ENCODE results near the gene AGBL4. TPM values are rescaled to one million over a fixed set of nuclear protein-coding genes. Genes with fewer than 3 reads are reported as not detected.

AGBL4 gene
- total RNA-seq, 3 donors from 2014 or later = 1.3 to 1.9 (median 1.8) TPM

DNA sequence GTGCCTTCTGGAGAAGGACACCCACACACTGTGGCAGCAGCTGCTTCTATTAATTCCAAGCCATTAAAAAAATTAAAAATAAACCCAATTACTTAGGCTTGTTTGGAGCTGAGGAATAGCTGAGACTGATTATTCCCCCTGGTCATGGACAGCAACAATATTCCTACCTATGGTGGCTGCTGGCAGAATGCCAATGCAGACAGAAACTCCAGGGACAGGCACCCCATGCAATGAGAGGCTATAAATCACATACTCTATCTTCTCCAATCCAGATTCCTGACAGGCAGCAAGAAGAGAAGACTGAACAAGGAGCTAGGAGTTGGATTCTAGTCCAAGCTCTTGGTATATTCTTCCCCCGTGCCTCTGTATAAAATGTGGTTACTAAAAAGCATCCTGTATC, 971.7 kb downstream of the AGBL4 start:
- H3K27ac ChIP-seq = no peak overlapping the region
- intact Hi-C loops (cut with DNase I; ENCODE audit: low total_unique reads) = no loop called here
- H3K4me3 ChIP-seq = no peak overlapping the region
- no peak for TF ChIP-seq POLR2A (IDR thresholded peaks at IDR 0.05)
- TF ChIP-seq, protein P1, sequence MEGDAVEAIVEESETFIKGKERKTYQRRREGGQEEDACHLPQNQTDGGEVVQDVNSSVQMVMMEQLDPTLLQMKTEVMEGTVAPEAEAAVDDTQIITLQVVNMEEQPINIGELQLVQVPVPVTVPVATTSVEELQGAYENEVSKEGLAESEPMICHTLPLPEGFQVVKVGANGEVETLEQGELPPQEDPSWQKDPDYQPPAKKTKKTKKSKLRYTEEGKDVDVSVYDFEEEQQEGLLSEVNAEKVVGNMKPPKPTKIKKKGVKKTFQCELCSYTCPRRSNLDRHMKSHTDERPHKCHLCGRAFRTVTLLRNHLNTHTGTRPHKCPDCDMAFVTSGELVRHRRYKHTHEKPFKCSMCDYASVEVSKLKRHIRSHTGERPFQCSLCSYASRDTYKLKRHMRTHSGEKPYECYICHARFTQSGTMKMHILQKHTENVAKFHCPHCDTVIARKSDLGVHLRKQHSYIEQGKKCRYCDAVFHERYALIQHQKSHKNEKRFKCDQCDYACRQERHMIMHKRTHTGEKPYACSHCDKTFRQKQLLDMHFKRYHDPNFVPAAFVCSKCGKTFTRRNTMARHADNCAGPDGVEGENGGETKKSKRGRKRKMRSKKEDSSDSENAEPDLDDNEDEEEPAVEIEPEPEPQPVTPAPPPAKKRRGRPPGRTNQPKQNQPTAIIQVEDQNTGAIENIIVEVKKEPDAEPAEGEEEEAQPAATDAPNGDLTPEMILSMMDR (IDR thresholded peaks at IDR 0.05) = no peak
- no peak for TF ChIP-seq POLR2AphosphoS5 (IDR thresholded peaks at IDR 0.05)
- no peaks in the 10 kb centered on the region for H3K36me3 ChIP-seq
- no peaks in the 10 kb centered on the region for H3K9me3 ChIP-seq
- no peaks in the 10 kb centered on the region for H3K4me1 ChIP-seq
- DNase-seq (ENCODE audit: low spot score in 2 of 2) = no peak
- no peaks in the 10 kb centered on the region for H3K27me3 ChIP-seq

DNA sequence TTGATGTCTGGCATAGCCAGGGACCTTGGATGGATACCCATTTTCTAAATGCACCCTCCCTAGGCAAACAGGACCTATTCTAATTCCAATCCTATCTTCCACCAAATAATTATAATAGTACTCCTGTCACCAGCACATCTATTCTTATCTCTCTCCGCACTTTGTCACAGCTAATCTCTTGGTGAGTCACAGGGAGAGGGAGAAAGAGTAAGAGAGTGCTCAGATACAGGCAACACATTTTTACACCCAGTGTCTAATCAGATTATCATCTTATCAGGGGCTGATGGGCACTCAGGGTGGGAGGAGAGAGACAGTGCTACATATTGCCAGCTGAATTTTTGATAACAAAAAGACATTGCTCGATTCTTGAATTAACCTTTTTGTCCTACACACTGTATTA, 972.1 kb downstream of the AGBL4 start:
- no peaks in the 10 kb centered on the region for H3K36me3 ChIP-seq
- no peak for TF ChIP-seq POLR2AphosphoS5 (IDR thresholded peaks at IDR 0.05)
- TF ChIP-seq, protein P1 (IDR thresholded peaks at IDR 0.05) = no peak
- TF ChIP-seq POLR2A (IDR thresholded peaks at IDR 0.05) = no peak
- H3K4me3 ChIP-seq = no peak overlapping the region
- H3K27ac ChIP-seq = no peak overlapping the region
- H3K9me3 ChIP-seq = no peaks in the 10 kb centered on the region
- DNase-seq (ENCODE audit: low spot score in 2 of 2) = no peak
- H3K4me1 ChIP-seq = no peaks in the 10 kb centered on the region
- H3K27me3 ChIP-seq = no peaks in the 10 kb centered on the region
- intact Hi-C loops (cut with DNase I; ENCODE audit: low total_unique reads) = no loop called here

DNA sequence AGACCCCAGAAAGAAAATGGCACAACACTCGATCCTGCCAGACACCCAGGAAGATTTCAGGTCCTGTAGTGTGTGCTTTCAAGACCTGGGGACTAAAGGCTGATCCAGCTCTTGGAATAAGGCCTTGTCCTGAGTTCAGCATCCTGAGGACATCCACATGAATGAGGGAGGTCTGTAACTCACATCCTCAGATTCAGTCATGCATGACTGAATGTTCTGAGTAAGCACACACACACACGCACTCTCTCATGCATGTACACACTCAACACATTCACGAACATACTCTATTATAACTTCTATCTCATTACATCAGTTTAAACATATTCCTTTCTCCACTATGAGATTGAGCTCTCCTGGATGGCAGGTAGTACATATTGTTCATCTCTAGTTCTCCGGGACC, 973.7 kb downstream of the AGBL4 start:
- Histone ChIP-seq H3K4me1 (no peaks in the 10 kb centered on the region), H3K27ac (no peak overlapping the region), H3K36me3 (no peaks in the 10 kb centered on the region), H3K9me3 (no peaks in the 10 kb centered on the region), H3K27me3 (no peaks in the 10 kb centered on the region), H3K4me3 (no peak overlapping the region)
- intact Hi-C loops (cut with DNase I; ENCODE audit: low total_unique reads) = no loop called here
- no peak for DNase-seq (ENCODE audit: low spot score in 2 of 2)
- TF ChIP-seq, protein P1 (IDR thresholded peaks at IDR 0.05) = no peak
- TF ChIP-seq POLR2A (IDR thresholded peaks at IDR 0.05) (no peak), POLR2AphosphoS5 (IDR thresholded peaks at IDR 0.05) (no peak)

DNA sequence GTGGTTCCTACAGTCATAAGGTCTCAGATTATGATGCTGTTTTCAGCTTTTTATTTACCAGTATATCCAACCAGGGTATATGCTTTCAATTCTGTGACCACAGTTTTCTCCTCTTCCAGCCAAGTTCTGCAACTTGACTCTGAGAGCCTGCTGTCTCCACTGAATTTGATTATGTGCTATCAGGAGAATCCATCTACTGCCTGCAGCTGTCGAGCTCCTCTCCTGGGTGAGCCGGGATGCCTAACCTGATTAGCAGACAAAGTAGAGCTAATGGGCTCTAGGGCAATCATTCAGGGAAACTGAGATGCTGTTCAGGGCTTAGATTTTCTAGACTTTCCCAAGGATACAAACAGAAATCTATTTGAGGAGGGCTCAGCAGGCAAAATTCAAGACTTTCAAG, 975.6 kb downstream of the AGBL4 start:
- Histone ChIP-seq H3K4me3 (no peak overlapping the region), H3K27me3 (no peaks in the 10 kb centered on the region), H3K36me3 (no peaks in the 10 kb centered on the region), H3K4me1 (no peaks in the 10 kb centered on the region), H3K27ac (no peak overlapping the region), H3K9me3 (no peaks in the 10 kb centered on the region)
- TF ChIP-seq, protein P1 (IDR thresholded peaks at IDR 0.05) = no peak
- TF ChIP-seq POLR2A (IDR thresholded peaks at IDR 0.05) (no peak), POLR2AphosphoS5 (IDR thresholded peaks at IDR 0.05) (no peak)
- intact Hi-C loops (cut with DNase I; ENCODE audit: low total_unique reads) = no loop called here
- DNase-seq (ENCODE audit: low spot score in 2 of 2) = no peak

DNA sequence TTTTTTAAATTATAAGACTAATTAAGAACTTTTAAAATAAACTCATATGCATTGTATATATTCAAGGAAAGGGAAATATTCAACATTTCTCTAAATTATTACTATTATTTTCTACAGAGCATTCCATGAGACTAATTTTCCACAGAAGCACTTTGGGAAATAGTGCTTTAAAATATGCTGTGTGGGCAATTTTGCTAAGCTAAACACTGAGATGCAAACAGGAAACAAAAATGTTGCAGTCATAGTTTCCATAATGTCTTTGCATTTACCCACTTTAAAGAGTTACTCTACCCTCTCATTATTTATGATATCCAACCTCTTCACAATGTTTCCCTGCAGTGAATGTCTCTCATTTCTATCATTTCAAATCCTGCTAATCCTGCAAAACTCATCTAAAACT, 977.4 kb downstream of the AGBL4 start:
- TF ChIP-seq POLR2A (IDR thresholded peaks at IDR 0.05) (no peak), POLR2AphosphoS5 (IDR thresholded peaks at IDR 0.05) (no peak)
- TF ChIP-seq, protein P1 (IDR thresholded peaks at IDR 0.05) = no peak
- H3K4me1 ChIP-seq = no peaks in the 10 kb centered on the region
- H3K27me3 ChIP-seq = no peaks in the 10 kb centered on the region
- intact Hi-C loops (cut with DNase I; ENCODE audit: low total_unique reads) = no loop called here
- no peak for DNase-seq (ENCODE audit: low spot score in 2 of 2)
- no peak overlapping the region for H3K27ac ChIP-seq
- no peak overlapping the region for H3K4me3 ChIP-seq
- no peaks in the 10 kb centered on the region for H3K9me3 ChIP-seq
- H3K36me3 ChIP-seq = no peaks in the 10 kb centered on the region

Measured in breast epithelium (tissue), 4 donors.